SK-N-SH (cell line): ENCODE data around the gene MAEA. TPM values are rescaled to one million over a fixed set of nuclear protein-coding genes. Genes with fewer than 3 reads are reported as not detected.

Source experiments
- CTCF ChIA-PET: fragments of 300-600, 350-600 bp; formaldehyde crosslinking; extraction: SDS; loops from one replicate; lab custom pipeline; 2021; lab: Yijun Ruan, JAX
- POLR2A ChIA-PET: fragments of 350-600 bp; sonication (Branson Sonifier 250); formaldehyde crosslinking; extraction: SDS; loops from one replicate; lab custom pipeline; 2020; ENCODE audit warnings: antibody characterized with exemption, inconsistent platforms; lab: Yijun Ruan, JAX
- DNase-seq: peaks from one replicate; pipeline ENCODE4 v3.0.0; 2012
- H2AFZ ChIP-seq: fragments of 200-600 bp; sonication (generic); 2 replicates; pipeline ENCODE4 v1.8.1; 2016; ENCODE audit warnings: antibody characterized with exemption, mild to moderate bottlenecking, low read depth
- H3F3A ChIP-seq: fragments of 200-600 bp; sonication (generic); replicated peaks from 2 replicates; pipeline ENCODE3; 2016; ENCODE audit warnings: antibody characterized with exemption, mild to moderate bottlenecking; ENCODE audit not compliant: insufficient read depth
- H3K27ac ChIP-seq, 2 experiments: fragments of 200-500 bp in 1 of 2; fragments of 200-600 bp in 1 of 2; sonication (Bioruptor generic) in 1 of 2; sonication (generic), shearing (Covaris generic) in 1 of 2; 2 replicates each; pipeline versions ENCODE4 v1.5.1 to v1.6.1; 2014 to 2016; ENCODE audit warnings: low read depth in 2 of 2, inconsistent platforms in 1 of 2, low read length in 1 of 2, mild to moderate bottlenecking in 1 of 2, mixed read lengths in 1 of 2
- H3K27me3 ChIP-seq: fragments of 200-600 bp; sonication (generic), shearing (Covaris generic); 2 replicates; pipeline ENCODE4 v1.6.1; 2016; ENCODE audit warnings: mixed run types; ENCODE audit not compliant: insufficient read depth
- H3K36me3 ChIP-seq, 2 experiments: fragments of 200-500 bp in 1 of 2; fragments of 200-600 bp in 1 of 2; sonication (Bioruptor generic) in 1 of 2; sonication (generic) in 1 of 2; replicated peaks in 1 of 2; 2 replicates each; pipeline versions ENCODE3 to v1.5.1; 2014 to 2016; ENCODE audit warnings: low read length in 1 of 2, mild to moderate bottlenecking in 1 of 2; ENCODE audit not compliant: insufficient read depth in 2 of 2, control insufficient read depth in 1 of 2
- H3K4me1 ChIP-seq, 2 experiments: fragments of 200-500 bp in 1 of 2; fragments of 200-600 bp in 1 of 2; sonication (Bioruptor generic) in 1 of 2; sonication (generic), shearing (Covaris generic) in 1 of 2; 2 replicates each; pipeline versions ENCODE4 v1.5.1 to v1.6.1; 2014 to 2016; ENCODE audit warnings: low read depth in 1 of 2, low read length in 1 of 2, mixed run types in 1 of 2; ENCODE audit not compliant: insufficient read depth in 2 of 2, control insufficient read depth in 1 of 2
- H3K4me2 ChIP-seq: fragments of 200-600 bp; sonication (generic), shearing (Covaris generic); 2 replicates; pipeline ENCODE4 v1.6.1; 2017; ENCODE audit warnings: mixed run types
- H3K4me3 ChIP-seq, 2 experiments: fragments of 200-500 bp in 1 of 2; fragments of 200-600 bp in 1 of 2; sonication (Bioruptor generic) in 1 of 2; sonication (generic), shearing (Covaris generic) in 1 of 2; 2 replicates each; pipeline versions ENCODE4 v1.5.1 to v1.8.1; 2014 to 2016; ENCODE audit warnings: low read depth in 2 of 2, inconsistent platforms in 1 of 2, low read length in 1 of 2, mild to moderate bottlenecking in 1 of 2, mixed read lengths in 1 of 2, moderate library complexity in 1 of 2
- H3K79me2 ChIP-seq: fragments of 200-600 bp; sonication (generic); 2 replicates; pipeline ENCODE4 v1.8.1; 2017; ENCODE audit warnings: mild to moderate bottlenecking; ENCODE audit not compliant: insufficient read depth
- H3K9ac ChIP-seq: fragments of 200-600 bp; sonication (generic); 2 replicates; pipeline ENCODE4 v1.6.1; 2017; ENCODE audit warnings: mixed run types
- H3K9me2 ChIP-seq: fragments of 200-600 bp; sonication (generic); 2 replicates; pipeline ENCODE4 v1.6.1; 2017; ENCODE audit warnings: mixed run types
- H3K9me3 ChIP-seq: fragments of 200-600 bp; sonication (generic); 2 replicates; pipeline ENCODE4 v1.6.1; 2017; ENCODE audit warnings: mixed run types, mild to moderate bottlenecking, moderate library complexity
- H4K20me1 ChIP-seq: fragments of 200-600 bp; sonication (generic); 2 replicates; pipeline ENCODE4 v1.6.1; 2017; ENCODE audit warnings: mild to moderate bottlenecking, mixed run types; ENCODE audit not compliant: insufficient read depth
- GATA2 ChIP-seq: sonication (generic); formaldehyde crosslinking; IDR thresholded peaks from 2 replicates; pipeline ENCODE4 v1.5.0; 2020; ENCODE audit warnings: mild to moderate bottlenecking, missing genetic modification reagents
- JUND ChIP-seq: IDR thresholded peaks from 2 replicates; pipeline ENCODE4 v1.4.0; 2012
- MEF2A ChIP-seq: IDR thresholded peaks from 2 replicates; pipeline ENCODE4 v1.4.0; 2012; ENCODE audit warnings: low read depth, borderline replicate concordance
- MXI1 ChIP-seq: IDR thresholded peaks from 2 replicates; pipeline ENCODE4 v1.6.1; 2012; ENCODE audit warnings: mild to moderate bottlenecking, low read depth, low read length, improper control_type of control experiment
- NFIC ChIP-seq: IDR thresholded peaks from 2 replicates; pipeline ENCODE4 v1.4.0; 2012; ENCODE audit warnings: borderline replicate concordance
- RAD21 ChIP-seq: IDR thresholded peaks from 2 replicates; pipeline ENCODE4 v1.6.1; 2012; ENCODE audit warnings: mild to moderate bottlenecking, low read length
- SIN3A ChIP-seq: IDR thresholded peaks from 2 replicates; pipeline ENCODE4 v1.6.1; 2012; ENCODE audit warnings: low read depth, mild to moderate bottlenecking, low read length, moderate library complexity, borderline replicate concordance
- WGBS: methylation state at CpG from one replicate; pipeline ENCODE4 v1.1.6; 2017; ENCODE audit warnings: low lambda C conversion rate; 5-methylcytosine and 5-hydroxymethylcytosine counted together
- polyA plus RNA-seq, 3 experiments: library from polyadenylated mRNA; depleted of rRNA; stranded (reverse); fragments of >200 nt; gene quantifications; 2 replicates each; pipeline ENCODE4 v1.2.3, GENCODE V29; 2012
- TF ChIP-seq, protein P1 (sequence below): IDR thresholded peaks from 2 replicates; pipeline ENCODE4 v1.6.1; 2012; ENCODE audit warnings: mild to moderate bottlenecking, low read depth, low read length, moderate library complexity
- TF ChIP-seq, protein P2 (sequence below): IDR thresholded peaks from 2 replicates; pipeline ENCODE4 v1.4.0; 2012; ENCODE audit warnings: low read depth

The MAEA gene
- polyA plus RNA-seq, 1 of the 3 experiments (the other 2 are of a cell fraction): 128 TPM

GRCh38 chr4:1246901-1247863, 42.5 kb upstream of the MAEA start:
- H3K9me2 ChIP-seq: no peaks in the 10 kb centered on the region
- peaks cover 10 to 36% of the 10 kb centered on the region in 2 experiments; a peak in 3 of 4 replicates for H3K4me1 ChIP-seq
- ChIA-PET POLR2A (interaction anchor here (1.8 to 2.8 kb wide), 2 partner anchors 42 to 99 kb away, joined by 5 to 15 read pairs; partner anchors contain the start of gene UVSSA), CTCF (interaction anchor here (0.8 to 3.8 kb wide), 4 partner anchors 12 to 382 kb away, joined by 3 to 14 read pairs (median 4); no protein-coding TSS in a partner anchor)
- H2AFZ ChIP-seq: no peak overlapping the region
- TF ChIP-seq RAD21: no peak
- no peak for TF ChIP-seq GATA2 (CRISPR knock-in tag)
- no peak for TF ChIP-seq MXI1
- TF ChIP-seq NFIC: no peak
- 0 out of 2 replicates have a peak, but pooled peaks have one; percentile 21 for TF ChIP-seq SIN3A
- no peak for TF ChIP-seq JUND
- no peaks in the 10 kb centered on the region for H3F3A ChIP-seq
- H3K4me3 ChIP-seq: peak overlapping the region; percentile 83 to 91
- 46% methylated on average over 10 of the region's 48 CpGs for WGBS
- no peaks in the 10 kb centered on the region for H3K9me3 ChIP-seq
- H3K36me3 ChIP-seq: peaks cover 8 to 15% of the 10 kb centered on the region in 2 experiments
- DNase-seq: peak; percentile 64
- H3K79me2 ChIP-seq: peaks cover 69% of the 10 kb centered on the region
- H4K20me1 ChIP-seq: peaks cover 52% of the 10 kb centered on the region
- no peaks in the 10 kb centered on the region for H3K27me3 ChIP-seq
- peak overlapping the region; percentile 75 to 95 for H3K27ac ChIP-seq
- H3K9ac ChIP-seq: peak overlapping the region; percentile 93
- H3K4me2 ChIP-seq: peak overlapping the region; percentile 98

GRCh38 chr4:1247864-1248244, 41.8 kb upstream of the MAEA start:
- ChIA-PET CTCF (interaction anchor here (0.8 to 3.8 kb wide), 3 partner anchors 13 to 382 kb away, joined by 3 to 14 read pairs (median 3); no protein-coding TSS in a partner anchor), POLR2A (interaction anchor here (0.6 to 2.8 kb wide), 4 partner anchors 15 to 623 kb away, joined by 3 to 15 read pairs (median 6); partner anchors contain the start of genes NSD2 and UVSSA)
- H3K4me1 ChIP-seq: peaks cover 10 to 36% of the 10 kb centered on the region in 2 experiments; a peak in 3 of 4 replicates
- no peak overlapping the region for H2AFZ ChIP-seq
- H3K4me3 ChIP-seq: peak overlapping the region; percentile 83 to 91
- peak overlapping the region; percentile 93 for H3K9ac ChIP-seq
- peaks cover 62% of the 10 kb centered on the region for H3K79me2 ChIP-seq
- no peaks in the 10 kb centered on the region for H3K27me3 ChIP-seq
- WGBS: 10% methylated on average over 2 of the region's 40 CpGs
- H3K9me2 ChIP-seq: no peaks in the 10 kb centered on the region
- TF ChIP-seq MEF2A: no peak
- TF ChIP-seq, protein P1, sequence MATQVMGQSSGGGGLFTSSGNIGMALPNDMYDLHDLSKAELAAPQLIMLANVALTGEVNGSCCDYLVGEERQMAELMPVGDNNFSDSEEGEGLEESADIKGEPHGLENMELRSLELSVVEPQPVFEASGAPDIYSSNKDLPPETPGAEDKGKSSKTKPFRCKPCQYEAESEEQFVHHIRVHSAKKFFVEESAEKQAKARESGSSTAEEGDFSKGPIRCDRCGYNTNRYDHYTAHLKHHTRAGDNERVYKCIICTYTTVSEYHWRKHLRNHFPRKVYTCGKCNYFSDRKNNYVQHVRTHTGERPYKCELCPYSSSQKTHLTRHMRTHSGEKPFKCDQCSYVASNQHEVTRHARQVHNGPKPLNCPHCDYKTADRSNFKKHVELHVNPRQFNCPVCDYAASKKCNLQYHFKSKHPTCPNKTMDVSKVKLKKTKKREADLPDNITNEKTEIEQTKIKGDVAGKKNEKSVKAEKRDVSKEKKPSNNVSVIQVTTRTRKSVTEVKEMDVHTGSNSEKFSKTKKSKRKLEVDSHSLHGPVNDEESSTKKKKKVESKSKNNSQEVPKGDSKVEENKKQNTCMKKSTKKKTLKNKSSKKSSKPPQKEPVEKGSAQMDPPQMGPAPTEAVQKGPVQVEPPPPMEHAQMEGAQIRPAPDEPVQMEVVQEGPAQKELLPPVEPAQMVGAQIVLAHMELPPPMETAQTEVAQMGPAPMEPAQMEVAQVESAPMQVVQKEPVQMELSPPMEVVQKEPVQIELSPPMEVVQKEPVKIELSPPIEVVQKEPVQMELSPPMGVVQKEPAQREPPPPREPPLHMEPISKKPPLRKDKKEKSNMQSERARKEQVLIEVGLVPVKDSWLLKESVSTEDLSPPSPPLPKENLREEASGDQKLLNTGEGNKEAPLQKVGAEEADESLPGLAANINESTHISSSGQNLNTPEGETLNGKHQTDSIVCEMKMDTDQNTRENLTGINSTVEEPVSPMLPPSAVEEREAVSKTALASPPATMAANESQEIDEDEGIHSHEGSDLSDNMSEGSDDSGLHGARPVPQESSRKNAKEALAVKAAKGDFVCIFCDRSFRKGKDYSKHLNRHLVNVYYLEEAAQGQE: no peak
- TF ChIP-seq, protein P2, sequence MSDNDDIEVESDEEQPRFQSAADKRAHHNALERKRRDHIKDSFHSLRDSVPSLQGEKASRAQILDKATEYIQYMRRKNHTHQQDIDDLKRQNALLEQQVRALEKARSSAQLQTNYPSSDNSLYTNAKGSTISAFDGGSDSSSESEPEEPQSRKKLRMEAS: peak; percentile 7; the same call in 1 of the 2 replicates
- no peak for DNase-seq
- H3K4me2 ChIP-seq: peak overlapping the region; percentile 98
- peaks cover 3% of the 10 kb centered on the region; the same call in 1 of the 2 replicates for H3K9me3 ChIP-seq
- no peaks in the 10 kb centered on the region for H3F3A ChIP-seq
- H4K20me1 ChIP-seq: peaks cover 46% of the 10 kb centered on the region
- H3K36me3 ChIP-seq: peaks cover 8 to 20% of the 10 kb centered on the region in 2 experiments
- peak overlapping the region; percentile 75 to 95 for H3K27ac ChIP-seq
